Muscle layer of duodenum (tissue), 2 donors: Measurements from ENCODE around the gene ZFHX2.
"Not testable (repeated sequence)": the region's sequence is repeated elsewhere in the genome, so short reads cannot be mapped to it uniquely, and the experiment has no call there.

ENCODE experiments used
- H3K27ac ChIP-seq: one replicate; pipeline ENCODE4 v1.7.0; 2013; ENCODE audit warnings: mild to moderate bottlenecking, low read length
- H3K27me3 ChIP-seq: one replicate; pipeline ENCODE4 v1.7.0; 2013; ENCODE audit warnings: low read depth, mild to moderate bottlenecking, control low read depth, low read length
- H3K36me3 ChIP-seq, 2 donors: one replicate each; pipeline ENCODE4 v1.7.0; 2013; ENCODE audit warnings: low read length in 2 of 2, control low read depth in 1 of 2, mild to moderate bottlenecking in 1 of 2; ENCODE audit not compliant: insufficient read depth in 2 of 2, control insufficient read depth in 1 of 2
- H3K4me1 ChIP-seq, 2 donors: one replicate each; pipeline ENCODE4 v1.7.0; 2013; ENCODE audit warnings: low read length in 2 of 2, mild to moderate bottlenecking in 2 of 2, control low read depth in 1 of 2, moderate library complexity in 1 of 2; ENCODE audit not compliant: insufficient read depth in 2 of 2, control insufficient read depth in 1 of 2
- H3K4me3 ChIP-seq, 2 donors: one replicate each; pipeline ENCODE4 v1.7.0; 2013; ENCODE audit warnings: low read length in 2 of 2, low read depth in 1 of 2, mild to moderate bottlenecking in 1 of 2
- H3K9me3 ChIP-seq, 2 donors: one replicate each; pipeline ENCODE4 v1.7.0; 2013; ENCODE audit warnings: low read length in 2 of 2, control low read depth in 1 of 2, mild to moderate bottlenecking in 1 of 2; ENCODE audit not compliant: control insufficient read depth in 1 of 2
- donor health status: healthy.

The ZFHX2 gene

GRCh38 chr14:23545740-23546365 lies 5.7 kb downstream of the ZFHX2 start:
- no peak overlapping the region for H3K4me3 ChIP-seq
- no peak overlapping the region for H3K27ac ChIP-seq
- no peaks in the 10 kb centered on the region for H3K36me3 ChIP-seq
- peaks cover 3 to 8% of the 10 kb centered on the region in 2 donors for H3K4me1 ChIP-seq
- no peaks in the 10 kb centered on the region for H3K9me3 ChIP-seq
- no peaks in the 10 kb centered on the region for H3K27me3 ChIP-seq

GRCh38 chr14:23544511-23545447 lies 6.8 kb downstream of the ZFHX2 start:
- H3K9me3 ChIP-seq: no peaks in the 10 kb centered on the region
- no peaks in the 10 kb centered on the region for H3K27me3 ChIP-seq
- H3K4me3 ChIP-seq: no peak overlapping the region
- no peaks in the 10 kb centered on the region for H3K36me3 ChIP-seq
- H3K4me1 ChIP-seq: peaks cover 0 to 3% of the 10 kb centered on the region in 2 donors
- no peak overlapping the region for H3K27ac ChIP-seq

- Histone ChIP-seq H3K4me1 (peaks cover 3 to 5% of the 10 kb centered on the region in 2 donors), H3K9me3 (no peaks in the 10 kb centered on the region), H3K27ac (no peak overlapping the region), H3K27me3 (no peaks in the 10 kb centered on the region), H3K36me3 (no peaks in the 10 kb centered on the region), H3K4me3 (no peak overlapping the region)
Measured at GRCh38 chr14:23543403-23543802, 8.2 kb downstream of the ZFHX2 start.

GRCh38 chr14:23542261-23542660 lies 9.3 kb downstream of the ZFHX2 start:
- peaks cover 3 to 5% of the 10 kb centered on the region in 2 donors for H3K4me1 ChIP-seq
- H3K4me3 ChIP-seq: no peak overlapping the region
- no peaks in the 10 kb centered on the region for H3K27me3 ChIP-seq
- H3K9me3 ChIP-seq: no peaks in the 10 kb centered on the region
- no peak overlapping the region for H3K27ac ChIP-seq
- no peaks in the 10 kb centered on the region for H3K36me3 ChIP-seq

- no peaks in the 10 kb centered on the region for H3K36me3 ChIP-seq
- H3K4me3 ChIP-seq: no peak overlapping the region
- no peaks in the 10 kb centered on the region for H3K9me3 ChIP-seq
Measured at GRCh38 chr14:23540141-23540469, 11.5 kb downstream of the ZFHX2 start.

GRCh38 chr14:23539248-23540140 lies 12.1 kb downstream of the ZFHX2 start:
- no peaks in the 10 kb centered on the region for H3K27me3 ChIP-seq
- no peaks in the 10 kb centered on the region for H3K9me3 ChIP-seq
- no peaks in the 10 kb centered on the region for H3K36me3 ChIP-seq
- H3K4me1 ChIP-seq: peaks cover 0 to 5% of the 10 kb centered on the region in 2 donors
- no peak overlapping the region for H3K27ac ChIP-seq
- no peak overlapping the region for H3K4me3 ChIP-seq

More at GRCh38 chr14:23540141-23540469, 11.5 kb downstream of the ZFHX2 start:
- Histone ChIP-seq H3K27ac (no peak overlapping the region), H3K27me3 (no peaks in the 10 kb centered on the region), H3K4me1 (peaks cover 3 to 5% of the 10 kb centered on the region in 2 donors)

GRCh38 chr14:23538785-23539184 lies 12.8 kb downstream of the ZFHX2 start:
- Histone ChIP-seq H3K9me3 (no peaks in the 10 kb centered on the region), H3K27me3 (no peaks in the 10 kb centered on the region), H3K4me3 (no peak overlapping the region), H3K27ac (no peak overlapping the region), H3K4me1 (peaks cover 0 to 5% of the 10 kb centered on the region in 2 donors), H3K36me3 (no peaks in the 10 kb centered on the region)

- Histone ChIP-seq H3K27ac (no peak overlapping the region), H3K4me3 (no peak overlapping the region), H3K36me3 (no peaks in the 10 kb centered on the region), H3K27me3 (no peaks in the 10 kb centered on the region), H3K4me1 (peaks cover 0 to 5% of the 10 kb centered on the region in 2 donors), H3K9me3 (no peaks in the 10 kb centered on the region)
Measured at GRCh38 chr14:23538050-23538718, 13.4 kb downstream of the ZFHX2 start.

- H3K36me3 ChIP-seq: no peaks in the 10 kb centered on the region
- peaks cover 0 to 5% of the 10 kb centered on the region in 2 donors for H3K4me1 ChIP-seq
- H3K27me3 ChIP-seq: no peaks in the 10 kb centered on the region
- no peak overlapping the region for H3K4me3 ChIP-seq
- no peaks in the 10 kb centered on the region for H3K9me3 ChIP-seq
- H3K27ac ChIP-seq: no peak overlapping the region
Measured at GRCh38 chr14:23537351-23538049, 14.1 kb downstream of the ZFHX2 start.

GRCh38 chr14:23536906-23537305 lies 14.7 kb downstream of the ZFHX2 start:
- H3K4me1 ChIP-seq, H3K27me3 ChIP-seq, H3K4me3 ChIP-seq, H3K36me3 ChIP-seq, H3K9me3 ChIP-seq, H3K27ac ChIP-seq: not testable (repeated sequence)
